Suprapubic skin (tissue), 3 donors: ENCODE data around the gene GNPTAB.

Experiments
- EP300 ChIP-seq: sonication (generic); formaldehyde crosslinking; IDR thresholded peaks from one replicate; pipeline ENCODE4 v1.6.1; 2017; ENCODE audit warnings: antibody characterized with exemption
- POLR2A ChIP-seq, 2 donors: fragments of 450-650 bp; IDR thresholded peaks; one replicate each; pipeline ENCODE4 v1.6.1; 2017; ENCODE audit warnings: antibody characterized with exemption in 2 of 2, mild to moderate bottlenecking in 2 of 2, moderate library complexity in 2 of 2
- TF ChIP-seq, protein P1 (sequence below), 2 donors: fragments of 200-600 bp in 1 of 2; fragments of 450-650 bp in 1 of 2; sonication (generic) in 1 of 2; IDR thresholded peaks; one replicate each; pipeline ENCODE4 v1.5.1; 2016 to 2019; ENCODE audit warnings: antibody characterized with exemption in 2 of 2, mild to moderate bottlenecking in 1 of 2, moderate library complexity in 1 of 2

DNA sequence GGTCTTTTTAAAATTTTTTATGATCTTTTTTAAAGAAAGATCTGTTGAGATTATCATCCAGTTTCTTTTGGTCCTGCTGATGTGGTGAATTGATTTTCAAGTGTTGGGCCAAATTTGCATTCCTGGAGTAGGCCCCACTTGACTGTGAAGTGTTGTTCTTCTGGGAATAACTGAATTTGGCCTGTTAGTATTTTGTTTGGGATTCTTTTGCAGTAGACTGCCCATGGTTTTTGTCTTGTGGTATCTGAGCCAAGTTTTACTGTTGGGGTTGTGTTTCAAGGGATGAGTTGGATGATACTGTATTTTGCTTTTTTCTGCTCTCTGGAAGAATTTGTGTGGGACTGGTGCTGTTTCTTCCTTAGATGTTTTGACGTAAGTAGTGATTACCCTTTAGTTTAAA, 87.5 kb downstream of the GNPTAB start:
- TF ChIP-seq EP300 = no peak
- TF ChIP-seq, protein P1, sequence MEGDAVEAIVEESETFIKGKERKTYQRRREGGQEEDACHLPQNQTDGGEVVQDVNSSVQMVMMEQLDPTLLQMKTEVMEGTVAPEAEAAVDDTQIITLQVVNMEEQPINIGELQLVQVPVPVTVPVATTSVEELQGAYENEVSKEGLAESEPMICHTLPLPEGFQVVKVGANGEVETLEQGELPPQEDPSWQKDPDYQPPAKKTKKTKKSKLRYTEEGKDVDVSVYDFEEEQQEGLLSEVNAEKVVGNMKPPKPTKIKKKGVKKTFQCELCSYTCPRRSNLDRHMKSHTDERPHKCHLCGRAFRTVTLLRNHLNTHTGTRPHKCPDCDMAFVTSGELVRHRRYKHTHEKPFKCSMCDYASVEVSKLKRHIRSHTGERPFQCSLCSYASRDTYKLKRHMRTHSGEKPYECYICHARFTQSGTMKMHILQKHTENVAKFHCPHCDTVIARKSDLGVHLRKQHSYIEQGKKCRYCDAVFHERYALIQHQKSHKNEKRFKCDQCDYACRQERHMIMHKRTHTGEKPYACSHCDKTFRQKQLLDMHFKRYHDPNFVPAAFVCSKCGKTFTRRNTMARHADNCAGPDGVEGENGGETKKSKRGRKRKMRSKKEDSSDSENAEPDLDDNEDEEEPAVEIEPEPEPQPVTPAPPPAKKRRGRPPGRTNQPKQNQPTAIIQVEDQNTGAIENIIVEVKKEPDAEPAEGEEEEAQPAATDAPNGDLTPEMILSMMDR (IDR thresholded peaks at IDR 0.05) = no peak
- no peak for TF ChIP-seq POLR2A (IDR thresholded peaks at IDR 0.05)
